ENCODE measurements around the gene C9orf153.

DNA sequence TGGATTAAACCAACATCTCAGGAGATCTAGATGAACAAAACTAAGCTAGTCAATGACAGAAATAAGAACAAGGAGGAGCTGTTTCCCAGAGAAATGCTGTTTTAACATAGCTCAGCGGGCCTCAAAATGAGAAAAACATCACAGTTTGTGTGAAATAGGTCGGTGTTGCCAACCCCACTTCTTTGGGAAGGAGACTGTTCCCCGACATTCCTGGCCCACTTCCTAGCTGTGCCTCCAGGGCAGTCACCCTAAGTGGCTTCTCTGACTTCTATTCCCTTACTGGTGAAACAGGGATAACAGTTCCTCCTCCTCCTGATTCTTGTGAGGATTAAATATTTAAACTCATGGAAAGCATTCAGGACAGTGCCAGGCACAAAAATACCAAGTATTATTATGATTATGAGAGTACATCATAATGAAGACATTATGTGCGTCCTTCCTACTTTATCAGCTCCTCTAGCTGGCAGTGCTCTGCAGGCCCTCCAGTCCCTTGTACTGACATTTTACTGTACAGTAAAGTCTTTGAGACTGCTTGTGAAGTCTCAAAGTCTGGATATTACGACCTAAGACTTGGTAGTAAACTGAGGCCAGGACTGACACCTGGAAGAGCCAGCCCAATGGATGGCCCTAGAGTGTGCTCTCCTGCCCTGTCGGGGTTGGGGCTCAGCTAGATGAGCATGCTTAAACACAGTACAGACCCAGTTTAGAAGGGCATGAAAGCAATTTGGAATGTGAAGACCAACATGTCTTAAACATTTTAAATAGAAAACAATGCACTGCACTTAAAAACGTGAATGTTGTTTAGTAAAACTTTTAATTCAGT, 15.6 kb upstream of the C9orf153 start:
- TF ChIP-seq, protein P1, sequence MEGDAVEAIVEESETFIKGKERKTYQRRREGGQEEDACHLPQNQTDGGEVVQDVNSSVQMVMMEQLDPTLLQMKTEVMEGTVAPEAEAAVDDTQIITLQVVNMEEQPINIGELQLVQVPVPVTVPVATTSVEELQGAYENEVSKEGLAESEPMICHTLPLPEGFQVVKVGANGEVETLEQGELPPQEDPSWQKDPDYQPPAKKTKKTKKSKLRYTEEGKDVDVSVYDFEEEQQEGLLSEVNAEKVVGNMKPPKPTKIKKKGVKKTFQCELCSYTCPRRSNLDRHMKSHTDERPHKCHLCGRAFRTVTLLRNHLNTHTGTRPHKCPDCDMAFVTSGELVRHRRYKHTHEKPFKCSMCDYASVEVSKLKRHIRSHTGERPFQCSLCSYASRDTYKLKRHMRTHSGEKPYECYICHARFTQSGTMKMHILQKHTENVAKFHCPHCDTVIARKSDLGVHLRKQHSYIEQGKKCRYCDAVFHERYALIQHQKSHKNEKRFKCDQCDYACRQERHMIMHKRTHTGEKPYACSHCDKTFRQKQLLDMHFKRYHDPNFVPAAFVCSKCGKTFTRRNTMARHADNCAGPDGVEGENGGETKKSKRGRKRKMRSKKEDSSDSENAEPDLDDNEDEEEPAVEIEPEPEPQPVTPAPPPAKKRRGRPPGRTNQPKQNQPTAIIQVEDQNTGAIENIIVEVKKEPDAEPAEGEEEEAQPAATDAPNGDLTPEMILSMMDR (IDR thresholded peaks at IDR 0.05): no peak
- TF ChIP-seq POLR2A (IDR thresholded peaks at IDR 0.05) (no peak), POLR2AphosphoS5 (IDR thresholded peaks at IDR 0.05) (no peak), EP300 (IDR thresholded peaks at IDR 0.05; ENCODE audit: low read depth) (no peak)

Measured in transverse colon (tissue), 4 donors.